NCI-H1694 (cell line): ENCODE data around the gene WSB1.
A peak's percentile ranks its signal among the peaks of the same experiment; 100 is the strongest.
"Not testable (repeated sequence)": the region's sequence is repeated elsewhere in the genome, so short reads cannot be mapped to it uniquely, and the experiment has no call there.

Source experiments
- DNase-seq: peaks from one replicate; lab custom pipeline; 2025; lab: John Stamatoyannopoulos, UW

Gene WSB1

DNA sequence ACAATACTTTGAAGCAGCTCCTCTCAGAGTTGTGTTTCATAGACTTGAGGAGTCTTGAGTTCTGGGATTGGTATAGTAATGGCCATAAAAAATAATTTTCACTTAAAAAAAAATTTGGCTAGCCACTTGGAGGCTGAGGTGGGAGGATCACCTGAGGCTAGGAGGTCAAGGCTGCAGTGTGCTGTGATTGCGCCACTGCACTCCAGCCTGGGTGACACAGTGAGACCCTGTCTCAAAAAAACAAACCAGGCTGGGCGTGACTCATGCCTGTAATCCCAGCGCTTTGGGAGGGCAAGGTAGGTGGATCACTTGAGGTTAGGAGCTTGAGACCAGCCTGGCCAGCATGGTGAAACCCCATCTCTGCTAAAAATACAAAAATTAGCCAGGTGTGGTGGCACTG, 14.8 kb upstream of the WSB1 start:
- DNase-seq, result not testable (repeated sequence)

DNA sequence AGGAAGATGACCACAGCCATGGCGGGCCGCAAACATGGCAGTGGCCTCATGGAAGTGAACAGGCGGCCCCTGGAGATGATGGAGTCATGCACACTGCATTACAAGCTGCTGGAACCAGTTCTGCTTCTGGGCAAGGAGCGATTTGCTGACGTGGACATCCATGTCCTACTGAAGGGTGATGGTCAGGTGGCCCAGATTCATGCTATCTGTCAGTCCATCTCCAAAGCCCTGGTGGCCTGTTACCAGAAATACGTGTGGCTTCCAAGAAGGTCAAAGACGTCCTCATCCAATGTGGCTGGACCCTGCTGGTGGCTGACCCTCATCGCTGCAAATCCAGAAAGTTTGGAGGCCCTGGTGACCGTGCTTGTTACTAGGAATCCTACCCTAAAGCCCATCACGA, 13.4 kb upstream of the WSB1 start:
- no peak for DNase-seq

DNA sequence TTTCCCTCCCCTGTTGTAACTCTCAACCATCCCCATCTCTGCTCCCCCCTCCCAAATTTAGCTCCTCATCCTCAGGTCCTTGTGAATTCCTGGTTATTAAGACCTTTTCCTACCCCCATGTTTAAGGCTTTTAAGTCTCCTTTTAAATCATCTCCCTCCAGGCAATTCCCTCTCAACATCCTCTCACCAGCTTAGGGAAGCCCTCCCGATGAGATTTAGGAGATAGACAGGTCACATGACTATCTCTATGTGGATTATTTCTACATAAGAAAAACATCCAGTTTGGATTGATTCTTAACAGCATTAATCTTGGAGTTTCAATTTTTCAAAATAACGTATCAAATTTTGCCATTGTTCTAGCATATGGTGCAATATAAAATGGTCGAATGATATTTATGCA, 12.5 kb upstream of the WSB1 start:
- no peak for DNase-seq

DNA sequence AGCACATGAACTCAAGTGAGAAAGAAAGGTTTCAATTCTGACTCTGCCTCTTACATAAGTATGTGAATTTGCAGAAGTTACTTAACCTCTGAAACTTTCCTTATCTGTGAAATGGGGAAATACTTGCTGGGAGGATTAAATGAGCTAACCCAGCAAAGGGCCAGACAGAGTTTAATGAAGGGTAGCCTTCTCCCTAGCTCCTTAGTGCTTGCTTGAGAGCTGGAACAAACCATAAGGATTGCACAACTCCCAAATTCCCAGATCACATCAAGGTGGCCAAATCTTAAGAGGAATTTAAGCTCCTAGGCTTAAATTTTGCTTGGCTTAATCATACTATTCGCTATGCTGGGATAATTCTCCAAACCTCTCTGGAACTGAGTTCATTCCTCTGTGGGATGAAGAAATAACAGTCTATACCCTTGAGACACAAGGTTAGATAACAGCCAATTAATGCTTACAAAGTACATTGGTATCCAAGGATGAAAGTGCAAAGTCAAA, 11.8 kb upstream of the WSB1 start:
- DNase-seq, result no peak

DNA sequence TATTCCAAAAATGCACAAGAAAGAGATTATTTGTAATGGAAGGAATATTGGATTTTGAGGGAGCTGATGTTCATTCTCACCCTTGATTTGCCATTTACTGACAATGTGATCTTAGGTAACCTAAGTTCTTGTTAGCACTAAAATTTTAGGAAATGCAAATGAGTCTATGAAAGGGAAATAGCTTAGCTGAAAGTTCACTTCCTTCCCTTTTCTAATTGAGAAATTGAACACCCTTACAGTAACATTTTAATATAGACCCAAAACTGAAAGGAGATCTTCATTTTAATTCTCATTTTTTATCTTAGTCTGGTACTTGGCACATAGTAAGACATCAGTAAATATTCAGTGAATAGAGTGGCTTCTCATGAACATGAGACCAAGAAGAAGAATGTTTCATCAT, 10.9 kb upstream of the WSB1 start:
- no peak for DNase-seq

DNA sequence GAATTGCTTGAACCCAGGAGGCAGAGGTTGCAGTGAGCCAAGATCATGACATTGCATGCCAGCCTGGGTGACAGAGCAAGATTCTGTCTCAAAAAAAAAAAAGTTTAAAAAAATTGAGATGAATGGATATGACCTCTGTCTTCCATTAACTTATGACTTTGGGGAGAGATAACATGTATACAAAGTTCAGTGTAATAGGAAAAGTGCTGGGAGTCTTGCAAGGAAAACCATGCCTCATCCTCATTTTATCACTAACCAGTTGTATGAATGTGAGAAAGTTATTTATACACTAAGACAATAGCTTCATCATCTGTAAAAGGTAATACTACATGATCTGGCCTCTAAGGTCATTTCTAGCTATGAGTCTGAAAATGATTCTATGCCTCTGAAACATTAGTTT, 10.2 kb upstream of the WSB1 start:
- DNase-seq, result no peak

DNA sequence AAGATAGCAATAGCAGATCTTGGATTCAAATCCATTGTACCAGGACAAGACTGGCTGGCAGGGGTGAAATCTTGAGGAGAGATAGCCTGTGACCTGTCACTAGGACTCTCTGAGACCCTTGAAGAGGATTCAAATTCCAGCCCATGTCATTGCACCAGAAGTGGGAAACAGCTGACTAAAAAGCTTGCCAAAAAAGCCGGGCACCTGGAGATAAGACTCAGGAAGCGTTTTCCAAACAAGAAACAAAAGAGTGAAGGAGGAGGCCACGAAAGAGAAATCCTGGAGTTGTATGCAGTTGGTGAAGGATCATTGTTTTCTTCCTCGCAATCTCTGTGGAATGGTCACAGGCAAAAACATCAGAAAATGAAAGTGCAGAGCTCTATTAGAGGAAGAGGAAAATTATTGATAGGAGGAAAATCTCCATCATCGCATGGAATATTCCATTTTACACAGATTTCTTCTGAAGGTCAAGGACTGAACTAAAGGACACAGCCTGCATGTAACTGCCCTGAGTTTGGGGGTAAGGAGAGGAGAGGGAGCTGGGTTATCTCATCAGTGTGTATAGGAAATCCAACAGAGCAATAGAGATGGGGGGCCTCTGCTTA, 9.0 kb upstream of the WSB1 start:
- DNase-seq, result no peak

DNA sequence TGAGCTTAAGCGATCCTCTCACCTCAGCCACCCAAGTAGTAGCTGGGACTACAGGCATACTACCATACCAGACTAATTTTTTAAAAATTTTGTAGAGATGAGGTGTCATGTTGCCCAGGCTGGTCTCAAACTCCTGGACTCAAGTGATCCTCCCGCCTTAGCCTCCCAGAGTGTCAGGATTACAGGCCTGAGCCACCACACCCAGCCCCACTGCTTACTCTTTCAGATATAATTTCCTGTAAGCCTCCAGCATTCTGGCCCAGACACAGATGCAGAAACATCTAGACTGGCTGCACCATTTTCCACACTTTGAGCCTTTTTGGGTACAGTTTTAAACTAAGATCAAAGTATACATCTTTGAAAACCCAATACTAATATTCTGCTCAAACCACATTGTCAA, 8.4 kb upstream of the WSB1 start:
- no peak for DNase-seq

DNA sequence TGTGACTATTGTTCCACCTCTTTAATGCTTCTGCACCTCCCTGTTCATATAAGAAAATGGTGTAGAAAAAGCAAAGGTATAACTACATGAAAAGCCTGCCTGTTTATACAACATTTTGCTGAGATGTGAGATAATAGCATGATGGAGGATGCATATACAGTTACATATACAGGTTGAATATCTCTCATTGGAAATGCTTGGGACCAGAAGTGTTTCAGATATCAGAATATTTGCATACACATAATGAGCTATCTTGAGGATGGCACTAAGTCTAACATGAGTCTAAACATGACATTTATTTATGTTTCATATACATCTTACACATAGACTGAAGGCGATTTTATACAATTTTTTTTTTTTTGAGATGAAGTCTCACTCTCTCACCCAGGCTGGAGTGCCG, 5.7 kb upstream of the WSB1 start:
- no peak for DNase-seq

DNA sequence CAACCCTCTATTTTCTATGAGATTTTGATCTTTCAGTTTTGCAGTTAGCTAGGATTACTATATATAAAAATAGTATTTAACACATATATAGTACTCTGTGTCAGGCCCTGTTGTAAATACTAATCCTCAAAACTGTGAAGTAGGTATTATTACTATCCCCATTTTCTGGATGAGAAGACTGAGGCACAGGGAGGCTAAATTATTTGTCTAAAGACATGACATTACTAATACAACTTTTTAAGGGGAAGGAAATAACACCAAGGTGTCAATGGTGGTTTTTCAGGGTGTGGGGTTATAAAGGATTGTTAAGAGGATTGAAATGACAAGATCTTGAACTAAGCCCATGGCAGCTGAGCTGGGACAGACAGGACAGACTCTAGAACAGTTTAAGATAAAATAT, 4.1 kb upstream of the WSB1 start:
- DNase-seq, result no peak

DNA sequence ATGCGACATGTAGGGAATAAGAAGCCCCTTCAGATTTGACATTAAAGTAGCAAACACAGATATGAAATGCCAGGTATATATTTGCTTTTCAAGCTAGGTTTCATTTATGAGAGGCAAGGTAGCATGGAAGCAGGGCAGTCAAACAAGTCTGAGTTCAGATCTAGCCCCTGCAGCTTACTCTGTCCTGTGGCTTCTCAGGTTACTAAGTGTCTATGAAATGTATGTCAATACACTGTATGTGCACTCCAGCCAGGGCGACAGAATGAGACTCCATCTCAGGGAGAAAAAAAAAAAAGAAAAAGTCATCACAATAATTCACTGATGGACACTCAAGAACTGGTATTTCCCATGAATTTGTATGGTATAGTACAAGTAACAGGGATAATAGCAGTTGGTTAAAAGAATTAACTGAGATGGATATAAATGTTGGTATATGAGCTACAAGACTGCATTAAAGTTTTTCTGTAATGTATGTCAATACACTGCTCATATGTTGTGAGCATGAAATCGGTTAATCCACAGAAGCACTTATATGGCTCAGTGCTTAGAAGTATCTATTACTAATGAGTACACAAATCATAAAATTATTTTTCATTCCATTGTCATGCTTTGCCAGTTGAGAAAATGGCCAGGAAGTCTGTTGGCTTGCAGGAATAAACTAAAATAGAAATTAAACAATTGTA, 2.9 kb upstream of the WSB1 start:
- DNase-seq, result no peak

DNA sequence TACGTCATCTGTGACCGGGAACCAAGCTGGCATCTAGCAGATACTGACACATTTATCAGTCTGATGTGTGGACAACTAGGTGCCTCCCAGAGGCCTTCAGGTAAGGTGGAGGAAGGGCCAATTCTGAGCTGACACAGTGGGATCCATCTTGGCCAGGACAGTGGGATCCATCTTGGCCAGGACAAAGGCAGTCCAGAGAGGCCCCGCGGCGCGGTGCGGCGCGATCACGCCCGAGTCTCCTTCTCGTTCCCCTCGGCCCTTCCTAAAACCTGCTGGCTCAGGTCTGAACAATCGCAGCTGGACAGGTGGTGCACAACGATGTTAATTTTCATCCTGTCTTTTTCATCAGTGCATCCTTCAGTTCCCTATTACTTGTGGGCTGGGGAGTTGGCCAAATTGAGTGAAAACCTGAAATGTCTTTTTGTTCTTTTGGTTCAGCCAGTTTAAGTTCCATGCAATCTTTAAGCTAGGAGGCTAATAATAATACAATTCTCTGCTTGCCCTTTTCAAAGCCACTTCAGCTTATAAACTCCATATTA, 486 bp upstream of the WSB1 start:
- DNase-seq, result no peak

DNA sequence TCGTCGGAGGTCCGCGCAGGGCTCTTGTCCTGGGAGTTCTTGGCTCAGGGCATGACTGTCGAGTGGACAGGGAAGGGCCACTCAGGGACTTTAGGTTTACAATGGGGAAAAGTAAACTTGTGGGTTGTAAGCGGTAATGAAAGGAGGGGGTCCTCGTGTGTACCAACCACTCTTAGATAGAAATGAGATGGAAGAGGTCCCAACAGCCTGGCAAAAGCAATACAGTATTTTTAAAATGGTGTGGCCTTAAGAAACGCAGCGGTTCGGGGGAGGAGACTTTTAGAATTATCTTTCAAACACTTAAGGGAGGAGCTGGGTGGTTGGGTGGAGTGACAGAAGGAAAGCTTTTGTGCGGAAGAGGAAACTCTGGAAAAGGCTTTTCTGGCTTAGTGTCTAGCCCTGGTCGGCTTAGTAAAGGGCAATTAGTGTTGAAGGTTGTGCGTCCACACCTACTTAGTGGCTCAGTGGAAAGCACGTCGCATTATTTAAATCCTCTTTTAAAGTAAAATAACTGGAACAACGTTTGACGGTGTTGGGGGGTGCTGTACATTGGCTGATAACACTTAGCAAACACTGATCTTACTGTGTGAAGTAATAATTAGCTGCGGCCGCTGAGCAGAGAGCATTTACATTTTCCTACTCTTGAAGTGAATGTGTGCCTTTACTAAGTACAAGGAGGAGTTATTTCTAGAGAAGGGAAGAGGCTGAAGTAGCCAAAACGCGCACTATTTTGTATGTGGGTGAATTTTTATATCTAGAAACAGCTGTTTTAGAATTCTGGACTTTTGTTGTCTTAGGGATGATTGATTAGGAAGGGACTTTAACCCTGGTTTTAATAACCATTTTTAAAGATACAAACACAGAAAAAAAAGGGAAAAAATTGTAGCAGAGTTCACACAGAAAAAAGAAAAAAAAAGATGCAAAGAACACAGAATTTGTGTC, 1.0 kb downstream of the WSB1 start:
- DNase-seq, result peak; percentile 22

DNA sequence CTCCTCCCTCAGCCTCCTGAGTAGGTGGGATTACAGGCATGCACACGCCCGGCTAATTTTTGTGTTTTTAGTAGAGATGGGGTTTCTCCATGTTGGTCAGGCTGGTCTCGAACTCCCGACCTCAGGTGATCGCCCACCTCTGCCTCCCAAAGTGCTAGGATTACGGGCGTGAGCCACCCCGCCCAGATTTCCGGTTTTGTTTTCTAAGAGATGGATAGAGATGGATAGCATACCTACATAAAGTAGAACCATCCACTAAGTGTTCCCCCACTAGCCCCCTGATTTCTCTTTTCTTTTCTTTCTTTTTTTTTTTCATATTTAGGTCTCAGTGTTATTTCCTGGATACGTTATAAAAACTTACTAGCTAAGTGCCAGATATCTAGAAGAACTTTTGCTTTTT, 2.0 kb downstream of the WSB1 start:
- DNase-seq, result no peak

DNA sequence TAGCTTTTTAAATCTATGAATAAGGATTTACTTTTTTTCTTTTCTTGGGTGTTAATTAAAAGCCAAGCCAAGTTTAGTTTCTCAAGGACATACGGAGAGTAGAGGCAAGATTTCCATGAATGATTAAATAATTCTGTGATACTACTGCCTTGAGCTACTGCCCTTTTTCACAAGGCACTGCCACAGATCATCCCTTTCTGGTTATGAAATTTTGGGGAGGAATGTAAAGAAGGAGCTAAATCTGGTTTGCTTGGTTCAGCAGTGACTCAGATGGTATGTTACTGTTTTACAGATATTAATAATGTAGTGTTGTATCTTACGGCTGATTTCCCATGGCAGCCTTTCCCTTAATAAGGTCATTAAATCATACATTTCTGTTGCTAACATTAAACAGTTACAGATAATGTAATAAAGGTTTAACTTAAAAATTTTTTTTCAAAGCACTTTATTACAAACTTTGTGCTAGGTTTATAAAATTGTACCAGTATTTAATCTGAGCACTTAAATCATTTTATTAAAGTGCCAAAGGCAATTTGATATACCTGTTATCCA, 2.6 kb downstream of the WSB1 start:
- DNase-seq, result no peak

DNA sequence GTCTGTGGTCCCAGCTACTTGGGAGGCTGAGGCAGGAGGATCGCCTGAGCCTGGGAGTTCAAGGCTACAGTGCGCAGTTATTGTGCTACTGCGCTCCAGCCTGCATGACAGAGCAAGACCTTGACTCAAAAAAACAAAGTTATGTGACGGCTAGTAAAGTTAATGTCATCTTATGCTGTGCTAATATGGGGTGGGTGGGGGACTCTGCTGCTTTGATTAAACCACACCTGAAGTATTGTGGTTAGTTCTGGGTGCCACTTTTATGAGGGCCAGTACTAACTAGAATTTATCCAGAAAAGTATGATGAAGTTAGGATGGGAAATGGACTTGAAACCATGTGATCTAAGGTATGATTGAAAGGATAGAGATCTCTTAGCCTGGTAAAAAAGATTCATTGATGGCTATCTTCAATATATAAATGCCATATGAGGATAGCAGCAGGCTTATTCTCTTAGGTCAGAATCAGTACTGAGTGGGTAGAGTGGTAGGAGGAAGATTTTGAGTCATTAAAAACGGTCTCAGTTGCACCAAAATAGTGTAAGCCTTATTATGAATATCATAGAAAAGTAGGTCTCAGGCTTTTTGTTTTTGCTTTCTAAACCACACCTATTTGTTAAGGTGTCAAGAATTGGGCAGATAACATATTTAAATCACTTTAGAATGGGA, 5.6 kb downstream of the WSB1 start:
- DNase-seq, result no peak

DNA sequence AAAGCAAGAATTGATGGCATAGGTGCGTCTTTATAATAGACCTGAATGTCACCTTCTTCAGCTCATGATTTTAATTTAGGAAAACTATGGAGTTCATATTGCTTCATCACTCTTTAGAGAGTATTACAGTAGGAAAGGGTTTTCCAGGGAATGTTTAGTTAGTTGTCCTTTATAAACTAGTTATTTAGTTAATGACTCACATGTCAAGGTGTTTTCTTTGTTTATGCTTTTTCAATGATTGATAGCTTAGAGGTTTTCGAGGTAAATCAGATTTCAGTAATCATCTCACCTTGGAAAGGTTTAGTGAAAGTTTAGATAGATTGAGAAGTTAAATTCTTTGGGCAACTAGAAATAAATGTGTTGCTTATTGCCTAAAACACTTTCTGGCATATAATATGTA, 9.8 kb downstream of the WSB1 start:
- no peak for DNase-seq

DNA sequence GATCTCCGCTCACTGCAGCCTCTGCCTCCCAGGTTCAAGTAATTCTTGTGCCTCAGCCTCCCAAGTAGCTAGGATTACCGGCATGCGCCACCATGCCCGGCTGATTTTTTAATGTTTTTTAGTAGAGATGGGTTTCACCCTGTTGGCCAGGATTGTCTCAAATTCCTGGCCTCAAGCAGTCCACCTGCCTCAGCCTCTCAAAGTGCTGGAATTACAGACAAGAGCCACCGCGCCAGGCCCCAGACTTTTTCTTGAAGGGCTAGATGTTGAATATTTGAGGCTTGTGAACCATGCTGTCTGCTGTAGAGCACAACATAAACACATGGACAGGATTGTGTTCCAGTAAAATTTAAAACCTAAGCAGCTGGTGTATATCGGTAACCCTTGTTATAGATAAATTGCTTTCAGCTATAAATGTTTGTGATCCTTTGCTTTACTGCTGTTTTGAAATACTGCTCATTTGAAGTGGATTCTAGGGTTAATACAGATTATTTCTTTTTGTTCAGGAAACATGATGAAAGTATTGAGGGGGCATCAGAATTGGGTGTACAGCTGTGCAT, 12.4 kb downstream of the WSB1 start:
- DNase-seq, result no peak

DNA sequence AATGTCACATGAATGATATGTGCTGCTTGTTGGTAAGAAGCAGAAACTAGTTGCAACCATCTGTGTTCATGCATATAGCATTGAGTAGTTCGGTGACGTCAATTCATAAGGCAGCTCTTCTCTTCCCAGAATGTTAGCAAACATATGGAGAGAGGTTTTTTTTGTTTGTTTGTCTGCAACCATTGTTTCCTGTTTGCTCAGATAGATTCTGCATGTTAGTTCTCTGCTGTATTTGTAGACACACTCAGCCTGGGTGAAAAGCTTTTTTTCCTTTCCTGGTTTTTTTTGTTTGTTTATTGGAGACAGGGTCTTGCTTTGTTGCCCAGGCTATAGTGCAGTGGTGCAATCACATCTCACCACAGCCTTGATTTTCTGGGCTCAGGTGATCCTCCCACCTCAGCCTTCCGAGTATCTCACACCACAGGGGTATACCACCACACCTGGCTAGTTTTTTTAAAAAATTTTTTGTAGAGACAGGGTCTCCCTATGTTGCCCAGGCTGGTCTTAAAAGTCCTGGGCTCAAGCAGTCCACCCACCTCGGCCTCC, 16.7 kb downstream of the WSB1 start:
- DNase-seq, result no peak

DNA sequence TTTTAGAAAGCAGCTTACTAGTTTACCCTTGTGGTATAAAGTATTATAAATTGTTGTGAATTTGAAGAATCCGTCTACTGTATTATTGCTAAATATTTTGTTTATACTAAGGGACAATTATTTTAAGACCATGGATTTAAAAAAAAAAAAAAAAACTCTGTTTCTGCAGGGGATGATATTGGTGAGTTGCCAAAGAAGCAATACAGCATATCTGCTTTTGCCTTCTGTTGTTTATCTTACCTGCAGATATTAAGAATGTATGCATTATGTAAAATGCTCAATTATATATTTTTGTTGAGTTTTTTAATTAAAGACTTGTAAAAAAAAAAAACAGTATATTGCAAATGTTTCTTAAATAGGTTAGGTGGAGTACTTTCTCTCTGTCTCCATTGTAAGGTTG, 19.4 kb downstream of the WSB1 start:
- DNase-seq, result no peak

DNA sequence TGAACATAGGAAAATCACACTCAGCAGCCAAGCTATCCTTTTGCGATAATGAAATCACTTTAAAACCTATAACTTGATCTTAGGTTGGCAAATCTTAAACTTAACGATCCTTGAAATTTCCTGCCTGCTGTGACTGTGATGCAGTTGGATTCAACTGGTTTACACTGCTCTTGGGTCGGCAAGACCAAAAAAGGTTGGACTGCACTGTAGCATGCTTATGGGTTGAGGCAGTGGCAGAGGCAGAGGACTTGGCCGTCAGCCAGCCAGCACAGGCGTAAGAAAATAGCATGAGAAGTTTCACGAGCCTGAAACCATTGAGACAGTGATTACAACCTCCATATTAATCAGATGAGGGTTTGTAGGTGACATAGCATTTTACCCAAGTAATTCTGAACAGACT, 21.4 kb downstream of the WSB1 start:
- DNase-seq, result peak; percentile 57
